CD14-positive monocyte (primary cell): ENCODE data around the gene ZNF385B. TPM values are rescaled to one million over a fixed set of nuclear protein-coding genes. Genes with fewer than 3 reads are reported as not detected.

Source experiments
- DNase-seq, 3 donors: peaks; one replicate each; pipeline ENCODE4 v3.0.0-alpha.2; 2011 to 2022
- H2AFZ ChIP-seq: 2 replicates; pipeline ENCODE4 v1.6.0; 2012; ENCODE audit warnings: mild to moderate bottlenecking, low read depth, low read length, inconsistent platforms; ENCODE audit not compliant: insufficient read depth, poor library complexity, severe bottlenecking
- H3K27ac ChIP-seq, 2 donors: 1 replicate in 1 of 2; 2 replicates in 1 of 2; pipeline ENCODE4 v1.5.1; 2012 to 2013; ENCODE audit warnings: low read length in 2 of 2, control low read depth in 1 of 2, inconsistent platforms in 1 of 2, low read depth in 1 of 2, mild to moderate bottlenecking in 1 of 2
- H3K27me3 ChIP-seq, 2 donors: one replicate each; pipeline versions ENCODE4 v1.6.0 to v1.6.1; 2011 to 2013; ENCODE audit warnings: low read length in 2 of 2; ENCODE audit not compliant: control insufficient read depth in 2 of 2, insufficient read depth in 2 of 2
- H3K36me3 ChIP-seq, 2 donors: replicated peaks in 1 of 2; 1 replicate in 1 of 2; 2 replicates in 1 of 2; pipeline versions ENCODE4 v1.5.1 to v1.6.1; 2012 to 2013; ENCODE audit warnings: low read length in 2 of 2, control low read depth in 1 of 2, inconsistent platforms in 1 of 2, mild to moderate bottlenecking in 1 of 2; ENCODE audit not compliant: insufficient read depth in 2 of 2, control insufficient read depth in 1 of 2
- H3K4me1 ChIP-seq, 2 donors: 1 replicate in 1 of 2; 2 replicates in 1 of 2; pipeline versions ENCODE4 v1.5.1 to v1.6.1; 2012 to 2013; ENCODE audit warnings: low read length in 2 of 2, control low read depth in 1 of 2, inconsistent platforms in 1 of 2, mild to moderate bottlenecking in 1 of 2, moderate library complexity in 1 of 2; ENCODE audit not compliant: insufficient read depth in 2 of 2, control insufficient read depth in 1 of 2
- H3K4me2 ChIP-seq: replicated peaks from 2 replicates; pipeline ENCODE3; 2012; ENCODE audit warnings: low read length, moderate library complexity, mild to moderate bottlenecking; ENCODE audit not compliant: poor library complexity, severe bottlenecking; ENCODE audit errors: extremely low read depth
- H3K4me3 ChIP-seq, 3 experiments: fragments of 200-600 bp in 1 of 3; sonication (generic) in 1 of 3; replicated peaks in 1 of 3; 1 replicate in 2 of 3; 2 replicates in 1 of 3; pipeline ENCODE4 v1.5.1; 2011 to 2013; ENCODE audit warnings: low read length in 3 of 3, mild to moderate bottlenecking in 3 of 3, control low read depth in 2 of 3, low read depth in 2 of 3, inconsistent platforms in 1 of 3, moderate library complexity in 1 of 3
- H3K79me2 ChIP-seq: 2 replicates; pipeline ENCODE4 v1.6.0; 2012; ENCODE audit warnings: mild to moderate bottlenecking, control low read depth, inconsistent platforms, low read length, moderate library complexity; ENCODE audit not compliant: insufficient read depth
- H3K9ac ChIP-seq: 2 replicates; pipeline ENCODE4 v1.6.0; 2017; ENCODE audit warnings: low read length, mild to moderate bottlenecking; ENCODE audit not compliant: insufficient read depth, poor library complexity, severe bottlenecking
- H3K9me3 ChIP-seq, 2 donors: replicated peaks in 1 of 2; 1 replicate in 1 of 2; 2 replicates in 1 of 2; pipeline versions ENCODE4 v1.5.1 to v1.6.1; 2012 to 2013; ENCODE audit warnings: low read length in 2 of 2, control low read depth in 1 of 2; ENCODE audit not compliant: control insufficient read depth in 1 of 2, insufficient read depth in 1 of 2
- H4K20me1 ChIP-seq: 2 replicates; pipeline ENCODE4 v1.6.0; 2012; ENCODE audit warnings: mild to moderate bottlenecking, low read length, control low read depth, moderate library complexity; ENCODE audit not compliant: insufficient read depth
- H3K27ac Mint-ChIP-seq, 7 donors: one replicate each; pipeline ENCODE4 v1.8.0; 2020; ENCODE audit warnings: mild to moderate bottlenecking in 7 of 7, mixed read lengths in 7 of 7, moderate library complexity in 6 of 7, inconsistent platforms in 2 of 7
- H3K27me3 Mint-ChIP-seq, 3 donors: one replicate each; pipeline ENCODE4 v1.8.0; 2021 to 2022; ENCODE audit warnings: low read depth in 3 of 3, mild to moderate bottlenecking in 3 of 3, mixed read lengths in 3 of 3, moderate library complexity in 3 of 3, inconsistent platforms in 1 of 3
- H3K36me3 Mint-ChIP-seq, 2 donors: one replicate each; pipeline ENCODE4 v1.8.0; 2020; ENCODE audit warnings: mixed read lengths in 2 of 2, inconsistent platforms in 1 of 2, mild to moderate bottlenecking in 1 of 2
- H3K4me1 Mint-ChIP-seq: one replicate; pipeline ENCODE4 v1.8.0; 2020; ENCODE audit warnings: mild to moderate bottlenecking, mixed read lengths
- H3K4me3 Mint-ChIP-seq, 2 donors: one replicate each; pipeline ENCODE4 v1.8.0; 2020; ENCODE audit warnings: mild to moderate bottlenecking in 2 of 2, mixed read lengths in 2 of 2, moderate library complexity in 1 of 2
- H3K9me3 Mint-ChIP-seq, 7 donors: one replicate each; pipeline ENCODE4 v1.8.0; 2020 to 2022; ENCODE audit warnings: mixed read lengths in 7 of 7, mild to moderate bottlenecking in 6 of 7, moderate library complexity in 6 of 7, inconsistent platforms in 2 of 7
- WGBS: methylation state at CpG from one replicate; pipeline ENCODE4 v1.1.5; 2013; ENCODE audit warnings: missing lambda C conversion rate; ENCODE audit not compliant: insufficient coverage; 5-methylcytosine and 5-hydroxymethylcytosine counted together
- intact Hi-C, 2 donors: fragments of 100-400 bp; cut with micrococcal nuclease; formaldehyde crosslinking; loops; one replicate each; pipeline versions ENCODE4 v1.15.0 to v1.15.1; 2023
- polyA plus RNA-seq, 3 donors: library from polyadenylated mRNA; depleted of rRNA in 1 of 3; unstranded in 2 of 3; stranded (reverse) in 1 of 3; fragments of 300-500 nt in 2 of 3; fragments of >200 nt in 1 of 3; fragmentation: Illumina TruSeq in 2 of 3; gene quantifications; 1 replicate in 2 of 3; 2 replicates in 1 of 3; pipeline ENCODE4 v1.2.3, GENCODE V29; 2012 to 2021
- TF ChIP-seq, protein P1 (sequence below): fragments of 200-600 bp; IDR thresholded peaks from one replicate; pipeline ENCODE4 v1.8.0; 2022; ENCODE audit warnings: antibody characterized with exemption, mild to moderate bottlenecking

ZNF385B gene
- polyA plus RNA-seq, 3 donors = not detected

DNA sequence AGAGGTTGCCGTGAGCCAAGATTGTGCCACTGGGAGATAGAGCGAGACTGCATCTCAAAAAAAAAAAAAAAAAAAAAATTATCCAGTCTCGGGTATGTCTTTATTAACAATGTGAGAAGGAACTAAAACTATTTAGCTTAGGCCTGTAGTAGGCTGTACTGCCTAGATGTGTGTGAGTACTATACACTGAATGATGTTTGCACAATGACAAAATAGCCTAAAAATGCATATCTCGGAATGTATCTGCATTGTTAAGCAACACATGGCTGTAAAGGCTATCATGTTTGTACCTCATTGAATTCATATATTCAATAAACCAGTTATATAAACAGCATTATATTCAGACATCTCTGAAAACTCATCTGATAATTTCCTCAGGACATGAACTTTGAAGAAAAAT is 405.6 kb downstream of the ZNF385B start:
- H4K20me1 ChIP-seq = no peaks in the 10 kb centered on the region
- intact Hi-C loops = no loop called here
- DNase-seq = no peak
- H3K4me2 ChIP-seq = no peak overlapping the region
- no CpG with 5 or more reads among the region's 4 CpGs for WGBS
- peaks cover 0 to 5% of the 10 kb centered on the region in 2 donors for H3K9me3 ChIP-seq
- Mint-ChIP-seq H3K27ac (no peak overlapping the region), H3K27me3 (no peaks in the 10 kb centered on the region), H3K36me3 (no peaks in the 10 kb centered on the region), H3K4me3 (no peak overlapping the region), H3K9me3 (peaks cover 0 to 9% (median 0%) of the 10 kb centered on the region in 7 donors), H3K4me1 (no peaks in the 10 kb centered on the region)
- no peak overlapping the region for H2AFZ ChIP-seq
- H3K27ac ChIP-seq = no peak overlapping the region
- TF ChIP-seq, protein P1, sequence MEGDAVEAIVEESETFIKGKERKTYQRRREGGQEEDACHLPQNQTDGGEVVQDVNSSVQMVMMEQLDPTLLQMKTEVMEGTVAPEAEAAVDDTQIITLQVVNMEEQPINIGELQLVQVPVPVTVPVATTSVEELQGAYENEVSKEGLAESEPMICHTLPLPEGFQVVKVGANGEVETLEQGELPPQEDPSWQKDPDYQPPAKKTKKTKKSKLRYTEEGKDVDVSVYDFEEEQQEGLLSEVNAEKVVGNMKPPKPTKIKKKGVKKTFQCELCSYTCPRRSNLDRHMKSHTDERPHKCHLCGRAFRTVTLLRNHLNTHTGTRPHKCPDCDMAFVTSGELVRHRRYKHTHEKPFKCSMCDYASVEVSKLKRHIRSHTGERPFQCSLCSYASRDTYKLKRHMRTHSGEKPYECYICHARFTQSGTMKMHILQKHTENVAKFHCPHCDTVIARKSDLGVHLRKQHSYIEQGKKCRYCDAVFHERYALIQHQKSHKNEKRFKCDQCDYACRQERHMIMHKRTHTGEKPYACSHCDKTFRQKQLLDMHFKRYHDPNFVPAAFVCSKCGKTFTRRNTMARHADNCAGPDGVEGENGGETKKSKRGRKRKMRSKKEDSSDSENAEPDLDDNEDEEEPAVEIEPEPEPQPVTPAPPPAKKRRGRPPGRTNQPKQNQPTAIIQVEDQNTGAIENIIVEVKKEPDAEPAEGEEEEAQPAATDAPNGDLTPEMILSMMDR = no peak
- H3K4me3 ChIP-seq = no peak overlapping the region
- no peaks in the 10 kb centered on the region for H3K4me1 ChIP-seq
- H3K9ac ChIP-seq = no peak overlapping the region
- no peaks in the 10 kb centered on the region for H3K27me3 ChIP-seq
- H3K79me2 ChIP-seq = no peaks in the 10 kb centered on the region
- H3K36me3 ChIP-seq = no peaks in the 10 kb centered on the region

- H3K4me2 ChIP-seq = no peak overlapping the region
- no peak overlapping the region for H3K9ac ChIP-seq
- TF ChIP-seq, protein P1 = no peak
- H3K4me1 ChIP-seq = no peaks in the 10 kb centered on the region
- Mint-ChIP-seq H3K9me3 (peaks cover 0 to 6% (median 2%) of the 10 kb centered on the region in 7 donors), H3K36me3 (no peaks in the 10 kb centered on the region), H3K4me3 (no peak overlapping the region), H3K27ac (no peak overlapping the region), H3K4me1 (no peaks in the 10 kb centered on the region), H3K27me3 (no peaks in the 10 kb centered on the region)
- no peaks in the 10 kb centered on the region for H3K79me2 ChIP-seq
- no peaks in the 10 kb centered on the region for H3K27me3 ChIP-seq
- DNase-seq = no peak
- H3K9me3 ChIP-seq = peaks cover 0 to 5% of the 10 kb centered on the region in 2 donors
- H3K27ac ChIP-seq = no peak overlapping the region
- 100% methylated on average over 1 of the region's 4 CpGs for WGBS
- H4K20me1 ChIP-seq = no peaks in the 10 kb centered on the region
- intact Hi-C loops = no loop called here
- H2AFZ ChIP-seq = no peak overlapping the region
- no peak overlapping the region for H3K4me3 ChIP-seq
- H3K36me3 ChIP-seq = no peaks in the 10 kb centered on the region
Measured at GRCh38 chr2:179455172-179455524, 406.3 kb downstream of the ZNF385B start.
